AML-193 (cell line): ENCODE measurements around the gene HDHD3.
A peak's percentile ranks its signal among the peaks of the same experiment; 100 is the strongest.
"Not testable (repeated sequence)": the region's sequence is repeated elsewhere in the genome, so short reads cannot be mapped to it uniquely, and the experiment has no call there.

Experiments
- DNase-seq, 2 experiments: peaks; one replicate each; lab custom pipeline; 2025; lab: John Stamatoyannopoulos, UW

Gene HDHD3

GRCh38 chr9:113389451-113389850 is 12.7 kb upstream of the HDHD3 start:
- no peak for DNase-seq

- no peak for DNase-seq
These were observed 12.0 kb upstream of the HDHD3 start for GRCh38 chr9:113388833-113389232.

GRCh38 chr9:113387560-113388230 is 10.9 kb upstream of the HDHD3 start:
- DNase-seq: no peak

GRCh38 chr9:113386571-113387393 is 10.0 kb upstream of the HDHD3 start:
- peak; percentile 26 to 49 for DNase-seq

- no peak for DNase-seq
These were observed 5.2 kb upstream of the HDHD3 start for GRCh38 chr9:113381909-113382411.

- DNase-seq: not testable (repeated sequence)
These were observed 4.7 kb upstream of the HDHD3 start for GRCh38 chr9:113381441-113381840.

- DNase-seq: no peak
These were observed 4.1 kb upstream of the HDHD3 start for GRCh38 chr9:113380869-113381378.

- DNase-seq: not testable (repeated sequence)
These were observed 3.0 kb upstream of the HDHD3 start for GRCh38 chr9:113379829-113380210.

- not testable (repeated sequence) for DNase-seq
These were observed 2.5 kb upstream of the HDHD3 start for GRCh38 chr9:113379094-113379828.

- no peak for DNase-seq
These were observed 1.4 kb downstream of the HDHD3 start for GRCh38 chr9:113375057-113376023.

- no peak for DNase-seq
These were observed 3.0 kb downstream of the HDHD3 start for GRCh38 chr9:113373676-113374392.

GRCh38 chr9:113373256-113373655 is 3.5 kb downstream of the HDHD3 start:
- DNase-seq: no peak

- no peak for DNase-seq
These were observed 4.7 kb downstream of the HDHD3 start for GRCh38 chr9:113372059-113372458.

- DNase-seq: no peak
These were observed 5.9 kb downstream of the HDHD3 start for GRCh38 chr9:113370806-113371325.

- DNase-seq: no peak
These were observed 7.0 kb downstream of the HDHD3 start for GRCh38 chr9:113369855-113370140.

GRCh38 chr9:113368982-113369854 is 7.6 kb downstream of the HDHD3 start:
- no peak for DNase-seq

- DNase-seq: no peak
These were observed 8.3 kb downstream of the HDHD3 start for GRCh38 chr9:113368348-113368981.

- DNase-seq: peak in 1 of 2 experiments; percentile 24
These were observed 11.1 kb downstream of the HDHD3 start for GRCh38 chr9:113365652-113366051.

- DNase-seq: no peak
These were observed 11.8 kb downstream of the HDHD3 start for GRCh38 chr9:113364951-113365350.
